ENCODE data around the gene ADIG.

The ADIG gene

DNA sequence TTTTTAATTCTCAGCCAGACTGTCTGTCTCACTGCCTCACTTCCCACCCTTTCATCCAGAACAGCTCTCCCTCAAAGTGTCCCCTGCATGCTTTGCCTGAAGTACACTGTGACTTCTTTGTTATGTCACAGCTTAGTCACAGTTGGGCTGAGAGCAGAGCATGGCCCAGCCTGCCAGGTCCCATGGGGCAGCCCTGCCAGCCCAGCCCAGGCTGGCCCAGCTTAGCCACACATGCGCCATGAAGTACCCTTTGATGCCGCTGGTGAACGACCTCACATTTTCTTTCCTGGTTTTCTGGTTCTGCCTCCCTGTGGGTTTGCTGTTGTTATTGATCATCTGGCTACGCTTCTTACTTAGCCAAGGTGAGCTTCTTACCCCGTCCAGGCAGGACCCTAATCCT, at the start of gene ADIG:
ADIG (plus strand) TSS at position 185 of the 400 bp plus-strand sequence; CDS start at position 239, 54 bp downstream.
- no peak for DNase-seq (ENCODE audit: low read depth in 2 of 2)

DNA sequence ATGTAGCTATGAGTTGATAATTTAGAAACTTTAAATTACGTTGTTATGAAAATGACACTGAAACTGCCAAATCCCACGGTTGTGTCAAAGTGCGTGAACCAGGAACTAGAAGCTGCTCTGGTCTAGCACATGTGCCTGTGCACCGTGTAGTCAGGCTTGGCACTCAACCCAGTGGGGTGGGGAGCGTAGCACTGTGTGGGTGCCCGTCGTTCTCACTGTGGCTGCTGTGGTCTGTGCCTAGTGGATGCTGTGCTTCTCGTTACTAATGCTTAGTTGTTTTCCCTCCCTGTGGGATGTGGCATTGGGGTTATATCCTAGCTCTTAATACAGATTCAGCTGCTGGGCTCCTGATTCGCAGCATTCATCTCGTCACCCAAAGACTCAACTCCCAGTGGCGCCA, 46.2 kb upstream of the ADIG start:
- no peak for DNase-seq (ENCODE audit: low read depth in 2 of 2)

DNA sequence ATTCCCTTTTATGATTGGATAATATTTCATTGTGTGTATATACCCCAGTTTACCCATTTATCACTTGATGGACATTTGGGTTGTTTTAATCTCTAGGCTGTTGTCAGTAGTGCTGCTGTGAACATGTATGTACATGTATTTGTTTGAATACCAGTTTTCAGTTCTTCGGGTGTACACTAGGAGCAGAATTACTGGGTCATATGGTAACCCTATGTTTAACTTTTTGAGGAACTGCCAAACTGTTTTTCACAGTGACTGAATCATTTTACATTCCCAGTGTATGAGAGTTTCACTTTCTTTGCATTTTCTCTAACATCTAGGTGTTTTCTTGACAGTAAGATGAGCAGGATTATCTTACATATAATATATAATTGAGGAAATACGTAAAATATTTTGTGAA, 44.7 kb upstream of the ADIG start:
- DNase-seq (ENCODE audit: low read depth in 2 of 2), result no peak

DNA sequence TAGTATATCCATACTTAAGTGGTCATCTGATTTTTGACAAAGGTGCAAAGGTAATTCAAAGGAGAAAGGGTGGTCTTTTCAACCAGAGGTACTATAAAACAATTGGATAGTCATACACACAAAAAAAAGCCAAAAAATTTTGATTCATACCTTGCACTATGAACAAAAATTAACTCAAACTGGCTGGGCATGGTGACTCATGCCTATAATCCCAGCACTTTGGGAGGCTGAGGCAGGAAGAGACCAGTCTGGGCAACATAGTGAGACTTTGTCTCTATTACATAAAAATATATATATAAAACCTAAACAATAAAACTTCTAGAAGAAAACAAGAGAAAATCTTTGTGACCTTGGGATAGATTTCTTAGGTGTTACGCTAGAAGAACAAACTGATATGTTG, 43.8 kb upstream of the ADIG start:
- no peak for DNase-seq (ENCODE audit: low read depth in 2 of 2)

DNA sequence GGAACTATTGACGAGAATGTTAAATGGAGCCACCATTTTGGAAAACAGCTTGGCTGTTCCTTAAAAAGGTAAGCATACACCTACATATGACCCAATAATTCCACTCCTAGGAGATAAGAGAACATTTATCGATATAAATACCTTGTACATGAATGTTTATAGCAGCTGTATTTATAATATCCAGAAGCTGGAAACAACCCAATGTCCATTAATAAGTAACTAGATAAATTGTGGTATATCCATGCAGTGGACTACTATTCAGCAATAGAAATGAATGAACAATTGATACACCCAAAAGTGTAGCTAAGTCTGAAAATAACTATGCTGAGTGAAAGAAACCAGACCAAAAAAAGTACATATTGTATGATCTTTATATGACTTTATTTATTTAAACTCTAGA, 42.2 kb upstream of the ADIG start:
- DNase-seq (ENCODE audit: low read depth in 2 of 2), result no peak

DNA sequence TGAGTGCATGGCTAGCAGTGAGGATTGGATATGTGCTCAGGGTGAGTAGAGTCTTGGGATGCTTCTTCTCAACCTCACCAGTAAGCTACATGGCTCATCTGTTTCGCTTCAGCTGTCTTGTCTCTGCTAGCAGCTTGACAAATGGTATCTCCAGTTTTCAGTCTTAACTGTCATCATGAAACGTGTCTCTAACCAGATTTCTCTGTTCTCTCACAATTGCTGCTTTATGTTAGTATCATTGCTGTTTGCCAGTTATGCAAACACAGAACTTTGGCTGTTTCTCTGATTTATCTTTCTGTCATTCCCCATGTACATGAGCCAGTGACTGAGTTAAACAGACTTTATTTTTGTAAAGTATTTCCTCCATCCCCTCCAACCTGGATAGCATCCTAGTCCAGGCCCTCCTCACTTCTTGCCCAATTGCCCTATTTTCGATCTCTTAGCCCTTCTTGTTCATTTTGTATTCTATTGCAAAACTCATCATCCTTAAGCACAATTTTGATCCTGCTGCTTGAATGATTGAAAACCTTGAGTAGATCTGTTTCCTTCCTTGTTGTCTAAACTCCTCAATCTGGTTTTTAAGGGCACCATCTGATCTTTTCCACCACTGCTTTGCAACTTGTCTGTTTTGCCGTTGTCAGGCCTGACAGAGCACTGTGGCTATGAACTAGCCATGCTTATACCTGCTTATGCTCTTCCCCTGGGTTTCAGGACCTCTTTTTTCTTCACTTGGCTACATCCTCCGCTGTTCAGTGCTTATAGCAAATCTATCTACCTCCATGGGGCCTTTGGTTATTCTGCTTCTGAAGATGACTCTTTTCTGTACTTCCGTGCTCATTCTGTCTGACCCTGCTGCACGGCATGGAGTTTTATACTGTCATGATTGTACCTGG, 37.7 kb upstream of the ADIG start:
- DNase-seq (ENCODE audit: low read depth in 2 of 2), result no peak

DNA sequence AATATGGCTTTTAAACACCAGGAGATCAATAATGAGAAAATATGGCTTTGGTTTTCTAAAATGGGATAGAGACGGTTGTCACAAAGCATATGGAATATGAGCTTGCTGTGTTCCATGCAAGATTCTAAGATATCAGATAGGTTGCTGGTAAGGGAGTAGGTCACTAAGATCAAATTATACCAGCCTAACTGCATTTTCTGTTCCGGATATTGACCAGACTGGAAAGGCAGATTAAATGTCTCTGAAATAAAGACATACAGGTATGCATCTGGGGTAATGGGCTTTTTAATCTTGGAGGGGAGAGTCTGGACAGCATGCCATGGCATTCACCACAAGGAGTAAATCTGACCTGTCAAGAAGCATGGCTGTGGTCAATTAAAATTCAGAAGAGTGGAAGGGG, 35.2 kb upstream of the ADIG start:
- no peak for DNase-seq (ENCODE audit: low read depth in 2 of 2)

DNA sequence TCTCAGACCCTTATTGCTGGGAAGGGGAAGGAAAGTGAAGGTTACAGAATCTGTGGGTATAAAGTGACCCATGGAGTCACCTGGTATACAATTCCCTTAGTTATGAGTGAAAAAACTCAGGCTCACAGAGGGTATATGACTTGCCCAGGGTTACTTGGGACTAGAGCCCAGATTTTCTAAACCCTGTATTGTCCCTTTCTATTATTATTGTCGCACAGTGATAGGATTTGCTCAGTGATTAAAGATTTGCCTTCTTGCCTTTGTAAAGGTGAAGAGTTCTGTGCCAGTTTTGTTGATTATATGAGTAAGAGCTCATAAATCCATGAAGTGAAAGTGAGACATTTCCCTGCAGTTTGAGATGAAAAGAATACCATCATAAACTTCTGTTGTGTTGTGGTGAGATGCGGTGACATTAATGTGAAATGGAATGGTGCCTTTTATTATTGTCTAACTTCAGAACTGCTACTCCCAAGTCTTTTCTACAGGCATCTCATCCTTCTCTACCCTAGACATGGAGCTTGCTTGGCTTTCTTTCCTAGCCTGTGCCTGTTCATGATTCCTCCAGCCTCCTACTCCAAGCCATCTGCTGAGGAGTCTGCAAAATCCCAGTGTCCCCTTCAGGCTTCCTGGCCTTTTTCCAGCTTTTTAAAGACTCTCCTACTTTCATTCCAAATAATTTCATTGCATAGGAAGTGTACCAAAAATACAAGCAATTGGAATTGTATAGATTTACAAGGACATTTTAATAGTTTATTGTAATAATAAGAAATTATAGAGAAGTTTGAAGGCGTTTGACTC, 33.5 kb upstream of the ADIG start:
- no peak for DNase-seq (ENCODE audit: low read depth in 2 of 2)

DNA sequence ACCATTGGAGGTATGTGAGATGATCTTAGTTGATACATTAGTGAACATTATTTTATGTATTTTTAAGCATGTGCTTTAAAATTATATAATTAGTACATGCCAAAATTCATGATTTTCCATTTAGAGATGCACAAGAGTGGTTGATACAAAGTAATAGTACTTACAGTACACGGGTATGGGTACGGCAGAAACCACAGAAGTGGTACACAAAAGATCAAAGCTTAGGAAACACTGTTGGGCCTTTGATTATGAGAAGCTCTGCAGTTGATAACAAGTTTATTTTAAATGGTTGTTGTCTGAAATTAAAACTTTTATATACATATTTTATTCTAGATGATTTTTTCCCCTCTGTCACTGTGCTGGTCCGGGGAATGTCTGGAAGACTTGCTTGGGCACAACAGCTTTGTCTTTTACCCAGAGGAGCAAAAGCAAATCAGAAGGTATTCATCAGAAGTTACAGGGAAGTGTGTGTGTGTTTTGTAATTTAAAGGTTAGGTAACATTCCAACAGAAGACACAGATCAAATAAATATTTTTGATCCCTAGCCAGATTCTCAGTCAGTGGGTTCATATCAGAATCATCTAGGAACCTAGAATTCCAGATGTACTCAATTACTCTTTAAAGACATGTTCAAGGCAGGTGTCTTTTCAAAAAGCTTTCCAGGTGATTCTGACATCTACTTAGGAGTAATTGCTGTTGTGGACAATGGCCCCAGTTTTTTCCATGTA, 32.5 kb upstream of the ADIG start:
- no peak for DNase-seq (ENCODE audit: low read depth in 2 of 2)

DNA sequence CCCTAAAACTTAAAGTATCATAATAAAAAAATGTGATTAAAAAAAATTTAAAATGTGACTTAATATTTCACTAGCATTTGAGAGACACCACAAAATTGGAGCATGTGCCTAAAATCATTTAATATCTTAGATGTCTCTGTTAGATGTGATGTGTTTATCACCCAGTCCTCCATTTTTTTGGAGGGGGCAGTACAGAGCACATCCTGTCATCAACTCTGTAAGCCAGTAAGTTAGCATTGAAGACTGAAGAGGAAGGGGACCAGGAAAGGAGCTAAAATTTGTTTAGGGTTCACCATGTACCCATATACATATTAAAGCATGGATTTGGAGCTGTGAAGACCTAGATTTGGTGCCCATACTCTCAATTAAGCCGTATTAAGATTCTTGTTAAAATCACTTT, 30.7 kb upstream of the ADIG start:
- DNase-seq (ENCODE audit: low read depth in 2 of 2), result no peak

DNA sequence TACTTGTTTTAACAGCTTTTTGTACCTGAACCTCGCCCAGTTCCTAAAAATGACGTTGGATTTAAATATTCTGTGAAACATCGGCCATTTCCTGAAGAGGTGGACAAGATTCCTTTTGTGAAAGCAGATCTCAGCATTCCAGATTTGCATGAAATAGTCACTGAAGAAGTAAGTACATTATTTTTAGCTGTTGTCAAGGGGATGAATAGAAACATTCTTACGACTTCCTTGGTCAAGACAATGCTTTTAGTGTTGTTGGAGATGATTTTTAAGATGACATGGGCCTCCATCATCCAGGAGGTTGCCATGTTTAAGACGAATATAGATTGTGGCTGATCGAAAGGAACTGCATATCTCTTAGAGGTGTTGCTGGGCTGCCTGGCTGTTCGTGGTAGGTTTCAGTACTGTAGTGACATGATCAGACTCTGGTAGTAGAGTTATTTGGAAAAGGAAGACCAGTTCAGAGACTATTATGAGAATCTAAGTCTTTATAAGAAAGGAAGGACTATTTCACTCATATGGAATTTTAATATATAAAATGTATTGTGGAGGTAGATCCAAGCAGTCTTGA, 29.9 kb upstream of the ADIG start:
- no peak for DNase-seq (ENCODE audit: low read depth in 2 of 2)

DNA sequence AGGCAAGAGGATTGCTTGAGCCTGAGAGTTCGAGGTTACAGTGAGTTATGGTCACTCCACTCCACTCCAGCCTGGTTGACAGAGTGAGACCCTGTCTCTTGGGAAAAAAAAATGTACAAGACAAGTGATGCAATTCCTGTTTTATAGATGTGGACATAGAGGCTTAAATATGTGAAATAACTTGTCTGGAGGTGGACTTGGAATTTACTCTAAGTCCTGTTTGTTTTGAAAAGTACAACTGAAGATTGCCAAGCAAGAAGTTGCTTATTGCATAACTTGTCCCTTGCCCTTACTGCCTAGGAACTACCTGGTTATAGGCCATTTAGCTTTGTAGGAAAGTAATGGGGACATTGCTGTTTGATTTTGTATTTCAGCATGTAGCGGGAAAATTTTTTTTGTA, 26.0 kb upstream of the ADIG start:
- DNase-seq (ENCODE audit: low read depth in 2 of 2), result no peak

DNA sequence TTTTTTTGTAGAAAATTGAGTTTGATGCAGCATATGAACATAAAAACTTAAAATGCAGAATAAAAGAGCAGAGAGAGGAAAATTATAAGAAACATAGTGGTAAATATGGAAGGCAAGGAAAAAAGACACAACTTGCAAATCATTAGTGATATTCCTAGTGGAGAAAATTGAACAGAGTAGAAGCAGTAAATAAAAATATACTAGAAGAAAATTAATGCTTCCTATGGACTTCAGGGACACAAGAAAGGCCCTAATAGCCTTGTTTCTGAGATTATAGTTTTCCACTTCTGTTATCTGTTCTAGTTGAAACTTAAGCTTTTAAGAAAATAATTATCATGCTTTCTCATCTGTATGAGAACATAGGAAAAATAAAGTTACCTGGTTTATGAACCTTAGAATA, 25.6 kb upstream of the ADIG start:
- DNase-seq (ENCODE audit: low read depth in 2 of 2), result no peak

DNA sequence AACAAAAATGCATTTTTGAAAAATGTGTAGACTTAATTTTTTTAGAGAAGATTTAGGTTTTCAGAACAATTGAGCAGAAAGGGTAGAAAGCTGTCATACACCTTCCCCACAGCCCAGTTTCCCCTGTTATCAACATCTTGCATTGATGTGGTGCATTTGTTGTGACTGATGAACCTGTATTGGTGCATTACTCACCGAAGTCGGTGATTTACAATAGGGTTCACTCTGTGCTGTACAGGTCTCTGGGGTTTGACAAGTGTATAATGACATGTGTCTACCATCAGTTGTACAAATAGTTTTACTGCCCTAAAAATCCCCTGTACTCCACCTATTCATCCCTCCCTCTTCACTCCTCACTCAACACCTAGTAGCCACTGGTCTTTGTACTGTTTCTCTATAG, 23.8 kb upstream of the ADIG start:
- DNase-seq (ENCODE audit: low read depth in 2 of 2), result no peak

DNA sequence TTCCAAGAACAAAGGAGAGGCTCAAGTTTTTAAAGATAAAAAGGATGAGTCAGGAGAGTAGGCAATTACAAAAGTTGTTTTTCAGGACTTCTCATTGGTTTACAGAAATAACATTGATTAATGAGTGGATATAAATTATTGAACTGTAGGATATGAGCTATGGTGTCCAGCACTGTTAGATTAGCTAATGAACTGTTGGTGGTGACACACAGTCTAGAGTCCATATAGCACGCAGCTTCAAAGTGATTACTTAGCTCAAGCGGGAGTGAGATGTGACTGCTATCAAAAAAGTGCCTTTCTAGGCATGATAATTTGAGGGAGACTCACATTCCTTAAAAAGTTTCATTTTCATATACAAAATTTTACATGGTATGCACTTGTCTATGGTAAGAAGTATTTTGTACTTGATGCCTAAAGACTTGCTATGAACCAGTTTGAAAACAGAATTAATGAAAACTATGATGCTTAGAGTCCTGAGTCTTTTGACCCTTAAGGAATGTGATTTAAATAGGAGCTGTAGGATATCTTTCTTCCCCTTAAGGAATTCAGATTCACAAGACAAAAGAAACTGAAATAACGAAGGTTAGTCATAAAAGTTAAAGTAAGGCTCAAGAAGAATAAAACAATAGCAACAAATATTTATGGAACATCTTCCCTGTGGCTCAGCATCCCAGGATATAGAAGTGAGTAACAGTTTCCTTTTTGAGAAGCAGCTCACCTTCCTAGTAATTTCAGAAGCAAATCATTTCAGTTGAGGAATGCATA, 22.2 kb upstream of the ADIG start:
- no peak for DNase-seq (ENCODE audit: low read depth in 2 of 2)

DNA sequence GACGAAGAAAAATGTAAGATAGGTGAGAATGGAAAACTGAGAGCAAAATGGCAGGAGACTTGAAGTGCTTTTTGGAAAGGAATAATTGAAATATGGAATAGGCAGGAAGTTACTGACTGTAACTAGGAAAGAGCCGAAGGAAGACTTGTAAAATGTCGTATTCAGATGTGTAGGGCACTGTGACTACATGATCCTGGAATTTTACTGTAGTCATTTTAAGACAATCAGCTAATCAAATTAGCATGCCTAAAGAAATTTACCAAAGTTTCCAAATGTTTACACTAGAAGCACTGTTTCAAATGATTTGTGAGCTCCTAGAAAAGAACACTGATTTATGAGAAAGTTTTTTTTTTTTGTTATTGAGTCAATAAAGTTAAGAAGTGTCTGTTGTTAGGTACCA, 21.2 kb upstream of the ADIG start:
- no peak for DNase-seq (ENCODE audit: low read depth in 2 of 2)

DNA sequence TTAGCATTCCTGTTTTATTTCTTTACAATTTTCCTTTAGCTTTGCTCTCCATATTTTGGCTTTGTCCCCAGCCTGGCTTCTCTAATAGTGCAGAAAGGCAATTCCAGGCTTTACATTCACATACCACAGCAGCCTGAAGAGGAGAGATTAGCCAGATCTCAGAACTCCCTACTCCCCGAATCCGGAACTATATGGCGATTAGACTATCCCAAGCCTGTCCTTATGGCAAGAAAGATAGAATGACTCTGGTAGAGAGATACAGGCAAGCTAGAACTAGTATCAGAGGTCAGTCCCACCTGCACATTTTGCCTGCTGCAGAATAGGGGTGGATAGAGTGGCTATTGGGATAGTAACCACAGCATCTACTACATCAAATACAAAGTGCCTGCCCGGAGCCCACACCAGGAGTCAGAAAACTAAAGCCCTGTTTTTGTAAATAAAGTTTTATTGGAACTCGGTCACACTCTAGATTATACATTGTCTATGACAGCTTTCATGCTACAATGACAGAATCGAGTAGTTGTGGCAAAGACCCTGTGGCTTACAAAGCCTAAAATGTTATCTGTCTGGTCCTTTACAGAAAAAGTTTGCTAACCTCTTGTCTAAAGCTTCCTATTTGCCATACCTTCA, 17.1 kb upstream of the ADIG start:
- no peak for DNase-seq (ENCODE audit: low read depth in 2 of 2)

DNA sequence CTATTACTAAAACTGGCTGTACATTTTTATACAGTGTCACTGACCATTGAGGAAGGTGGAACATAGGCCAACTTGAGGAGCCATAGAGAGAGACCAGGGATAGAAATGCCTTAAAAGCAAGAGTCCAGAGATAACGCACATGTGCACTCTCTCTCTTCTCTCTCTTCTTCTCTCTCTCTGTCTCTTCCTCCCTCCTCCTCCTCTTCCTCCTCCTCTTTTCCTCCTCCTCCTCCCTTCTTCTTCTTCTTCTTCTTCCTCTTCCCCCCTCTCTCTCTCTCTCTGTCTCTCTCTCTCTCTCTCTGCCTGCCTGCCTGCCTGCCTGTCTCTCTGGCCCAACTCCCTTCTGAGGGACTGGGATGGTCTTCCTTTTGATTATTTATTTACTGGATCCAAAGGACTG, 16.3 kb upstream of the ADIG start:
- no peak for DNase-seq (ENCODE audit: low read depth in 2 of 2)

DNA sequence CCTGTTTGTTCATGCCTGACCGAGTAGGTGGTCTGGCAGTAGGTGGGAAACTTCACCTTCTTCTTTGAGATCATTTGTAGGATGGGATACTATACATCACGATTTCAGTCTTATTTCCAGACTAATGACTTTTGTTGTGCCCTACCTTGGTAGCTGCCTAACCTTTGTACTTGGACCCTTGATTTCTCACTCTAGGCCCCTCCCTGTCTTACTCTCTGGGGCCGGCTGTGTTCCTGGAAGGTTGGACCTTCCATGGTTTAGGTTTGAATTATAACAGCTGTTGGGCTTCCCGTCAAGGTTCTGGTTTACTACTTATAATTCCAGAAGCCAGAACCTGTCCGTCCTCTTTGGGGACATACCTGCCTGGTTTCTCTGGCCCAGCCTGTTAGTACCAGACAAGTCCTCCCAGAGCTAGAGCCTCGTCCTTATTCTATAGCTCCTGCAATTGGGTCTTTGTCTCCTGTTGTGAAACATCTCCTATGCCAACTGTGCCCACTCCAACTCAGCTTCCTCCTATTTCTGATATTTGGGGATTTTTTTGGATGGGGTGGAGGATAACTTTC, 14.9 kb upstream of the ADIG start:
- DNase-seq (ENCODE audit: low read depth in 2 of 2), result no peak

DNA sequence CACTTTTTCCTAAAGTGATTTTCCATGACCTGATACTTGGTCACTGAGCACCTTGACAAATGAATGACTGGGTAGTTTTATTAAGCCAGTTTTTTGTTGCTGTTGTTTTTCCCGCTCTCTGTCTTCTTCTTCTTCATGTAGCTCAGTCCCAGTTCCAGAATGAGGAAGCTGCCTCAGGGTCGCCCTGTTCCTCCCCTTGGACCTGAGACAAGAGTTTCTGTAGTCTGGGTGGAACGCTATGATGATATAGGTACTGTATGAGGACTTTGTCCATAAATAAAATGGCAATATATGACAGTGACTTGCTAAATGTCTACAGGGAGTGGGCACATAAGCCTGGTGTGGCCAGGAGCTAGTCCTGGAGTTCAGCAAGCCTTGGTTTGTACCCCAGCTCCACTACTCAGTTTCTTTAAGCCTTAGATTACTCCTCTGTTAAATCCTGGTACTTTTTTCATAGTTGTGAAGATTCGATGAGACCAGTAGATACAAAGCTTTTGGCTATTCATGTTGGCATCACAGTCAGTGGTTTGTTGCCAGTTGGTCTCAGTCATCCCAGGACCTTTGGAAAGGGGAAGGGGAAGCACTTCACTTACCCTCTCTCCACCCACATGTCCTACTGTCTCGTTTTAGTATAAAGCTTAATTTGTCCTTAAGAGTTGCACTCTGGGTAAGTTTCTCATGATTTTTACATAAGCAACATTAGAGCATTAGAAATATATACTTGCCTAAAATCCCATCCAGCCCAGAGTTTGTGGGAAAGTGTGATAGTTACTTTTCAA, 11.1 kb upstream of the ADIG start:
- DNase-seq (ENCODE audit: low read depth in 2 of 2), result no peak
